Panc1 (cell line): ENCODE results near the gene NAA80. TPM values are rescaled to one million over a fixed set of nuclear protein-coding genes. Genes with fewer than 3 reads are reported as not detected.
A peak's percentile ranks its signal among the peaks of the same experiment; 100 is the strongest.

Experiments used
- ATAC-seq: fragments of 200-7000 bp; cut with Tn5 transposase; 2 replicates; pipeline ENCODE4 v1.9.1; 2020; ENCODE audit warnings: mild to moderate bottlenecking, moderate library complexity
- BruUV-seq: library from RNA; stranded (reverse); fragments of 400-500 nt; replicated peaks from 2 replicates; lab custom pipeline; 2021; lab: Mats Ljungman, UMichigan
- CTCF ChIA-PET: fragments of 300-600 bp; sonication (Branson Sonifier 250); formaldehyde crosslinking; loops from one replicate; lab custom pipeline; 2022; ENCODE audit warnings: antibody characterized with exemption; lab: Charles Lee
- POLR2A ChIA-PET: fragments of 300-600 bp; sonication (Branson Sonifier 250); formaldehyde crosslinking; loops from one replicate; lab custom pipeline; 2022; ENCODE audit warnings: antibody characterized with exemption; lab: Charles Lee
- DNase-seq: peaks from one replicate; pipeline ENCODE4 v3.0.0-alpha.2; 2010; ENCODE audit warnings: low read depth, low spot score
- H3K27ac ChIP-seq: 2 replicates; pipeline ENCODE4 v1.5.1; 2011; ENCODE audit warnings: mild to moderate bottlenecking, low read length, inconsistent platforms
- H3K27me3 ChIP-seq: fragments of 200-500 bp; sonication (Bioruptor generic); 2 replicates; pipeline ENCODE4 v1.6.0; 2014; ENCODE audit warnings: low read length, inconsistent platforms; ENCODE audit not compliant: control insufficient read depth, insufficient read depth
- H3K36me3 ChIP-seq: fragments of 200-500 bp; sonication (Bioruptor generic); 2 replicates; pipeline ENCODE4 v1.5.1; 2014; ENCODE audit warnings: inconsistent platforms, mild to moderate bottlenecking, low read length, moderate library complexity; ENCODE audit not compliant: control insufficient read depth, insufficient read depth
- H3K4me1 ChIP-seq: 2 replicates; pipeline ENCODE4 v1.5.1; 2011; ENCODE audit warnings: inconsistent platforms, mild to moderate bottlenecking, low read length, moderate library complexity; ENCODE audit not compliant: control insufficient read depth, insufficient read depth
- H3K4me3 ChIP-seq, 2 experiments: 2 replicates each; pipeline ENCODE4 v1.5.1; 2011 to 2012; ENCODE audit warnings: low read depth in 2 of 2, low read length in 2 of 2, mild to moderate bottlenecking in 2 of 2, inconsistent platforms in 1 of 2, moderate library complexity in 1 of 2
- H3K9me3 ChIP-seq: fragments of 200-500 bp; sonication (Bioruptor generic); 2 replicates; pipeline ENCODE4 v1.5.1; 2014; ENCODE audit warnings: low read depth, mild to moderate bottlenecking, inconsistent platforms, low read length, moderate library complexity; ENCODE audit not compliant: control insufficient read depth, insufficient read depth
- POLR2AphosphoS5 ChIP-seq: IDR thresholded peaks from 2 replicates; pipeline ENCODE4 v1.6.1; 2012; ENCODE audit warnings: mild to moderate bottlenecking, low read depth, low read length, moderate library complexity
- SIN3A ChIP-seq: IDR thresholded peaks from 2 replicates; pipeline ENCODE4 v1.6.1; 2012; ENCODE audit warnings: low read depth, mild to moderate bottlenecking, low read length, moderate library complexity, borderline replicate concordance; ENCODE audit not compliant: insufficient read depth
- TCF7L2 ChIP-seq: IDR thresholded peaks from 2 replicates; pipeline ENCODE4 v1.6.1; 2011; ENCODE audit warnings: mild to moderate bottlenecking, low read depth, low read length, inconsistent platforms
- in situ Hi-C: cut with HindIII; loops from 2 replicates; pipeline ENCODE4 v1.10.0; 2016; ENCODE audit warnings: low sequenced_read_pairs, low pct_unique_long_range_greater_than_20kb
- intact Hi-C: fragments of 100-400 bp; cut with micrococcal nuclease; formaldehyde crosslinking; loops from one replicate; pipeline ENCODE4 v1.10.0; 2022; ENCODE audit not compliant: unreplicated experiment
- total RNA-seq: library from RNA; stranded (reverse); gene quantifications from one replicate; pipeline ENCODE4 v1.2.1, GENCODE V29; 2021; ENCODE audit not compliant: unreplicated experiment
- TF ChIP-seq, protein P1 (sequence below): fragments of 450-650 bp; IDR thresholded peaks from 2 replicates; pipeline ENCODE4 v1.5.1; 2017; ENCODE audit warnings: mild to moderate bottlenecking
- TF ChIP-seq, protein P2 (sequence below), 2 experiments: IDR thresholded peaks; 2 replicates each; pipeline ENCODE4 v1.6.1; 2011 to 2012; ENCODE audit warnings: low read depth in 2 of 2, control low read depth in 1 of 2, low read length in 1 of 2, mild to moderate bottlenecking in 1 of 2, moderate library complexity in 1 of 2; ENCODE audit not compliant: insufficient read depth in 1 of 2

The NAA80 gene
- total RNA-seq, 1 experiment from 2014 or later = 7.2 TPM

- no peaks in the 10 kb centered on the region for H3K36me3 ChIP-seq
Measured at GRCh38 chr3:50248387-50248786, 50.8 kb downstream of the NAA80 start.

GRCh38 chr3:50246517-50246954 lies 52.7 kb downstream of the NAA80 start:
- intact Hi-C loops = no loop called here
- in situ Hi-C loops = no loop called here
- ATAC-seq = peak; percentile 56
- ChIA-PET POLR2A (no interaction called here), CTCF (interaction anchor here (0.8 to 1.3 kb wide), 3 partner anchors 11 to 51 kb away, joined by 4 to 6 read pairs (median 5); partner anchors contain the start of gene GNAI2)
- peaks cover 48% of the 10 kb centered on the region for H3K4me1 ChIP-seq
- DNase-seq = no peak
- no peaks in the 10 kb centered on the region for H3K9me3 ChIP-seq
- H3K4me3 ChIP-seq = no peak overlapping the region
- BruUV-seq = no TSS peak
- TF ChIP-seq SIN3A (no peak), TCF7L2 (no peak), POLR2AphosphoS5 (no peak)
- TF ChIP-seq, protein P1, sequence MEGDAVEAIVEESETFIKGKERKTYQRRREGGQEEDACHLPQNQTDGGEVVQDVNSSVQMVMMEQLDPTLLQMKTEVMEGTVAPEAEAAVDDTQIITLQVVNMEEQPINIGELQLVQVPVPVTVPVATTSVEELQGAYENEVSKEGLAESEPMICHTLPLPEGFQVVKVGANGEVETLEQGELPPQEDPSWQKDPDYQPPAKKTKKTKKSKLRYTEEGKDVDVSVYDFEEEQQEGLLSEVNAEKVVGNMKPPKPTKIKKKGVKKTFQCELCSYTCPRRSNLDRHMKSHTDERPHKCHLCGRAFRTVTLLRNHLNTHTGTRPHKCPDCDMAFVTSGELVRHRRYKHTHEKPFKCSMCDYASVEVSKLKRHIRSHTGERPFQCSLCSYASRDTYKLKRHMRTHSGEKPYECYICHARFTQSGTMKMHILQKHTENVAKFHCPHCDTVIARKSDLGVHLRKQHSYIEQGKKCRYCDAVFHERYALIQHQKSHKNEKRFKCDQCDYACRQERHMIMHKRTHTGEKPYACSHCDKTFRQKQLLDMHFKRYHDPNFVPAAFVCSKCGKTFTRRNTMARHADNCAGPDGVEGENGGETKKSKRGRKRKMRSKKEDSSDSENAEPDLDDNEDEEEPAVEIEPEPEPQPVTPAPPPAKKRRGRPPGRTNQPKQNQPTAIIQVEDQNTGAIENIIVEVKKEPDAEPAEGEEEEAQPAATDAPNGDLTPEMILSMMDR = no peak
- TF ChIP-seq, protein P2, sequence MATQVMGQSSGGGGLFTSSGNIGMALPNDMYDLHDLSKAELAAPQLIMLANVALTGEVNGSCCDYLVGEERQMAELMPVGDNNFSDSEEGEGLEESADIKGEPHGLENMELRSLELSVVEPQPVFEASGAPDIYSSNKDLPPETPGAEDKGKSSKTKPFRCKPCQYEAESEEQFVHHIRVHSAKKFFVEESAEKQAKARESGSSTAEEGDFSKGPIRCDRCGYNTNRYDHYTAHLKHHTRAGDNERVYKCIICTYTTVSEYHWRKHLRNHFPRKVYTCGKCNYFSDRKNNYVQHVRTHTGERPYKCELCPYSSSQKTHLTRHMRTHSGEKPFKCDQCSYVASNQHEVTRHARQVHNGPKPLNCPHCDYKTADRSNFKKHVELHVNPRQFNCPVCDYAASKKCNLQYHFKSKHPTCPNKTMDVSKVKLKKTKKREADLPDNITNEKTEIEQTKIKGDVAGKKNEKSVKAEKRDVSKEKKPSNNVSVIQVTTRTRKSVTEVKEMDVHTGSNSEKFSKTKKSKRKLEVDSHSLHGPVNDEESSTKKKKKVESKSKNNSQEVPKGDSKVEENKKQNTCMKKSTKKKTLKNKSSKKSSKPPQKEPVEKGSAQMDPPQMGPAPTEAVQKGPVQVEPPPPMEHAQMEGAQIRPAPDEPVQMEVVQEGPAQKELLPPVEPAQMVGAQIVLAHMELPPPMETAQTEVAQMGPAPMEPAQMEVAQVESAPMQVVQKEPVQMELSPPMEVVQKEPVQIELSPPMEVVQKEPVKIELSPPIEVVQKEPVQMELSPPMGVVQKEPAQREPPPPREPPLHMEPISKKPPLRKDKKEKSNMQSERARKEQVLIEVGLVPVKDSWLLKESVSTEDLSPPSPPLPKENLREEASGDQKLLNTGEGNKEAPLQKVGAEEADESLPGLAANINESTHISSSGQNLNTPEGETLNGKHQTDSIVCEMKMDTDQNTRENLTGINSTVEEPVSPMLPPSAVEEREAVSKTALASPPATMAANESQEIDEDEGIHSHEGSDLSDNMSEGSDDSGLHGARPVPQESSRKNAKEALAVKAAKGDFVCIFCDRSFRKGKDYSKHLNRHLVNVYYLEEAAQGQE (IDR thresholded peaks at IDR 0.05; ENCODE audit: insufficient read depth in 1 of 2, low read depth in 2 of 2, low read length in 1 of 2) = no peak
- H3K27me3 ChIP-seq = no peaks in the 10 kb centered on the region
- no peaks in the 10 kb centered on the region for H3K36me3 ChIP-seq
- H3K27ac ChIP-seq = peak overlapping the region; percentile 88

More at GRCh38 chr3:50248387-50248786, 50.8 kb downstream of the NAA80 start:
- intact Hi-C loops = no loop called here
- CTCF ChIA-PET = no interaction called here
- H3K4me1 ChIP-seq = peaks cover 36% of the 10 kb centered on the region
- no peaks in the 10 kb centered on the region for H3K27me3 ChIP-seq
- DNase-seq = no peak
- ATAC-seq = no peak
- POLR2A ChIA-PET = no interaction called here
- H3K4me3 ChIP-seq = no peak overlapping the region
- no TSS peak for BruUV-seq
- no peaks in the 10 kb centered on the region for H3K9me3 ChIP-seq
- in situ Hi-C loops = no loop called here
- TF ChIP-seq SIN3A = no peak
- no peak overlapping the region for H3K27ac ChIP-seq

Other genes starting within 250 kb of the NAA80 start
- 86.6 TPM for gene RBM5, start 210.5 kb downstream of the NAA80 start, total RNA-seq
- gene SEMA3F, start 144.1 kb downstream of the NAA80 start, total RNA-seq = 69.6 TPM
- not detected for gene GNAT1, start 107.8 kb downstream of the NAA80 start, total RNA-seq
- 6.0 TPM for gene SLC38A3, start 94.1 kb downstream of the NAA80 start, total RNA-seq
- 170 TPM for gene GNAI2, start 63.2 kb downstream of the NAA80 start, total RNA-seq
- 1.4 TPM for gene SEMA3B, start 30.3 kb downstream of the NAA80 start, total RNA-seq
- not detected for gene LSMEM2, start 20.3 kb downstream of the NAA80 start, total RNA-seq
- gene IFRD2, start 7.0 kb downstream of the NAA80 start, total RNA-seq = 111 TPM
- 3.9 TPM for gene HYAL3, start within 50 bp of the NAA80 start, total RNA-seq
- 0.18 TPM for gene HYAL1, start 4.2 kb upstream of the NAA80 start, total RNA-seq
- gene HYAL2, start 23.3 kb upstream of the NAA80 start, total RNA-seq = 41.5 TPM
- gene TUSC2, start 28.8 kb upstream of the NAA80 start, total RNA-seq = 35.3 TPM
- gene RASSF1, start 41.4 kb upstream of the NAA80 start, total RNA-seq = 17.4 TPM
- 3.6 TPM for gene ZMYND10, start 46.3 kb upstream of the NAA80 start, total RNA-seq
- 14.6 TPM for gene NPRL2, start 51.4 kb upstream of the NAA80 start, total RNA-seq
- 27.5 TPM for gene CYB561D2, start 51.5 kb upstream of the NAA80 start, total RNA-seq
- gene TMEM115, start 60.1 kb upstream of the NAA80 start, total RNA-seq = 30.2 TPM
- gene CACNA2D2, start 204.2 kb upstream of the NAA80 start, total RNA-seq = 0.59 TPM